Stimulated activated naive CD8-positive, alpha-beta T cell treated with anti-CD3 and anti-CD28 coated beads, Interleukin-15, Interleukin-2, amounts not matched to agents 100 ng/mL and 50 ng/mL, for 24 hours (primary cell): ENCODE data around the gene USP37.

ENCODE experiments used
- H3K27ac Mint-ChIP-seq: one replicate; pipeline ENCODE4 v1.8.0; 2021; ENCODE audit warnings: mild to moderate bottlenecking, mixed read lengths
- H3K27me3 Mint-ChIP-seq: one replicate; pipeline ENCODE4 v1.8.0; 2021; ENCODE audit warnings: mixed read lengths
- H3K36me3 Mint-ChIP-seq: one replicate; pipeline ENCODE4 v1.8.0; 2021; ENCODE audit warnings: low read depth, mixed read lengths
- H3K4me1 Mint-ChIP-seq: one replicate; pipeline ENCODE4 v1.8.0; 2021; ENCODE audit warnings: low read depth, mixed read lengths
- H3K4me3 Mint-ChIP-seq: one replicate; pipeline ENCODE4 v1.8.0; 2021; ENCODE audit warnings: mild to moderate bottlenecking, mixed read lengths
- H3K9me3 Mint-ChIP-seq: one replicate; pipeline ENCODE4 v1.8.0; 2021; ENCODE audit warnings: mixed read lengths

The USP37 gene

DNA sequence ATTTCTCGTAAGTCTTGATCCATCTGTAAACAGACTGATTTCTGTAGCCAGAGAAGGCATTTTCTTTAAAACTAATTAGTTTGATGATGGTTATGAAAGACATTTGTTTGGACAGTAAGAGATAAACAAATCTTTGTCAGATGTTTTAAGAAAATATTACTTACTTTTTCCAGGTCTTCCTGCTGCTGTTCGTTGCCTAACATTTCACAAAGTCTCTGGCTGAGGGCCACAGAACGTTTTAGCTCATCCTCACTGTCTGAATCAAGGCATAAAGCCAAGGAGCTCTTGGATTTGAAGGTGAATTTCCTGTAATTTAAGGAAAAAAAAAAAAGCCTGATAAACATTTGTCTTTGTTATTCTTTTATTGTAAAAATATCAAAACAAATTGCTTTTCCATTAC, 91.5 kb downstream of the USP37 start:
- Mint-ChIP-seq H3K27me3 (no peaks in the 10 kb centered on the region), H3K36me3 (peaks cover 68% of the 10 kb centered on the region), H3K27ac (no peak overlapping the region), H3K4me3 (no peak overlapping the region), H3K4me1 (peaks cover 3% of the 10 kb centered on the region), H3K9me3 (no peaks in the 10 kb centered on the region)

DNA sequence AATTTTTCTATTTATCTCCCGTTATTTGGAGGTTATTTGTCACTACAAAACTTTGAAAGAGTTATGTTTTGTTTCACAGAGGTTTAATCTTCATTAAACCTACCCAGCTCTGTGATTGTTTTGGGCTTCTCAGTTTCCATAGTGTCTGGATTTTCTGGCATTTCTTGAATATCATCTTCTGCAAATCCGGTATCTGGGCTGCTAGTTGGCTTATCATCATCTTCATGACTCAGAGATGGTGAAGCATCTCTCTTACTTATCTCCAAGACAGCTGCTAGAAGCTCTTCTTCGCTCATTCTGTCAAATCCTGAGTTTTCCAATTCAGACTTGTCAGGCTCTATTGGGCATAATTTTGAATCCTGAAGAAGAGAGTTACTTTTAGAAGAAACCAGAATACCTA, 93.6 kb downstream of the USP37 start:
- Mint-ChIP-seq H3K27me3 (no peaks in the 10 kb centered on the region), H3K9me3 (no peaks in the 10 kb centered on the region), H3K36me3 (peaks cover 71% of the 10 kb centered on the region), H3K4me3 (no peak overlapping the region), H3K4me1 (peaks cover 14% of the 10 kb centered on the region), H3K27ac (no peak overlapping the region)

DNA sequence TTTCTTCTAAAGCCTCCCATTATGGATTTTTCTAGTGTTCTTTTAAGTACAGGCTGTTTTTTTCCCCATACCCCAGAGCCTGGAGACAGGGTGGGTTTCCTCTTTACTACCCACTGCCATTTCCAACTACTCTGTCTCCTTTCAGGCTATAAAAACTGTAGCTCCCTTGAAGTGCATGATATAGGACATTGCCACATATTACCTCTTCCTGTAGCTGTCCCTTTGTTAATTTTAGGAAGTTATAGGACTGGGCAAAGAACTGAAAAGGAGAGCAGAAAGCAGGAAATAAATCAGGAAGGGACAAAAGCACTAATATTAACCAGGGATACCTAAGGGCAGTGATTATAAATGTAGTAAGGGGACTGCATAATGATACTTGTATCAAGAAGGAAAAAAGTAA, 95.2 kb downstream of the USP37 start:
- no peak overlapping the region for H3K4me3 Mint-ChIP-seq
- no peak overlapping the region for H3K27ac Mint-ChIP-seq
- no peaks in the 10 kb centered on the region for H3K27me3 Mint-ChIP-seq
- H3K36me3 Mint-ChIP-seq = peaks cover 62% of the 10 kb centered on the region
- H3K4me1 Mint-ChIP-seq = peaks cover 14% of the 10 kb centered on the region
- no peaks in the 10 kb centered on the region for H3K9me3 Mint-ChIP-seq

DNA sequence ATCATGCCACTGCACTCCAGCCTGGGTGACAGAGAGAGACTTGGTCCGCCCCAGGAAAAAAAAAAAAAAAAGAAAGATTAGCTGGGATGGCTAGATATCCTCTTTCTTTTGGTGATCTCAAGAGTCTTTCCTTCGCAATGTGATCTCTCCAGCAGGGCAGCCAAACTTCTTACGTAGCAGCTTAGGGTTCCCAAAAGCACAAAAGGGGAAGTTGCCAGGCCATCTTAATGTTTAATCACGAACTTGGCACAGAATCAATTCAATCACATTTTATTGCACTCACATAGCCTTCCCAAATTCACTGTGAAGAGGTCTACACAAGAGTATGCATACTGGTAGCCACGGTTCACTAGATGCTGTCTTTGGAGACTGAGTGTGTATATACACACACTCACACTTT, 96.2 kb downstream of the USP37 start:
- H3K9me3 Mint-ChIP-seq = no peaks in the 10 kb centered on the region
- no peak overlapping the region for H3K27ac Mint-ChIP-seq
- peaks cover 57% of the 10 kb centered on the region for H3K36me3 Mint-ChIP-seq
- no peaks in the 10 kb centered on the region for H3K27me3 Mint-ChIP-seq
- no peak overlapping the region for H3K4me3 Mint-ChIP-seq
- peaks cover 14% of the 10 kb centered on the region for H3K4me1 Mint-ChIP-seq

DNA sequence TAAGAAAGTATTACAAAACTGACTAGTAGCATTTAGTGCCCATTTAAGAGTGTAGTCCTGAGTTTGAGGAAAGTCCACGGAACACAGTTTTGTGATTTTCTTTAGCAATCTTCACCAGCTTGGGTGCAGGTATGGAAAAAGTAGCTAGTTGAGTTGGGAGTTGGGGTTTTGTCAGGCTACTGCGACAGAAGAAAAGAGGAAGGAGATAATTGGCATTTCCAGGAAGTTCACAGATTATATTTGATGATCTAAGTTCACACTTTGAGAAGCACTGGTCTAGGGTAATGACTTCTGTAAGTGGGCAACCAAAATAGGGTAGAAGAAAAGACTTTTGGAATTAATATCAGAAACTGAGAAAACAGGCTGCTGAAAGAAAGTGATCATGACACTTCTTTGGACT, 97.1 kb downstream of the USP37 start:
- Mint-ChIP-seq H3K27ac (no peak overlapping the region), H3K4me1 (peaks cover 14% of the 10 kb centered on the region), H3K36me3 (peaks cover 53% of the 10 kb centered on the region), H3K9me3 (no peaks in the 10 kb centered on the region), H3K4me3 (no peak overlapping the region), H3K27me3 (no peaks in the 10 kb centered on the region)

DNA sequence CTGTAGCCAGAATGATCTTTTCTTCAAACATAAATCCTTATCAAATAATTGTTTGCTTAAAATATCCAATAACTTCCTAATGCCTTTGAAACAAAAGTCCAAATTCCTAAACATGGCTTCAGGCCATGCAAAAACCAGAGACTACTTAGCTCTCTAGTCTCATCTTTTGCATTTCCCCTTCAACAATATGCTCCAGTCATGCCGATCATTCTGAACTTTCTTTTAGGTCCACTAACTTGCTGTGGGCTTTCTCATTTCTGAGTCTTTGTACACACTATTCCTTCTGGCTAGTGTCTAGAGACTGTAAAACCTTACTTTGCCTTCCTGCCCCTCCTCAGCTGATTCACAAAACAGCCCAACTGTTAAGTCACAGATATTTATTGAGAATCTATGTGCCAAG, 97.7 kb downstream of the USP37 start:
- Mint-ChIP-seq H3K4me3 (no peak overlapping the region), H3K9me3 (no peaks in the 10 kb centered on the region), H3K4me1 (peaks cover 14% of the 10 kb centered on the region), H3K27me3 (no peaks in the 10 kb centered on the region), H3K36me3 (peaks cover 58% of the 10 kb centered on the region), H3K27ac (no peak overlapping the region)

DNA sequence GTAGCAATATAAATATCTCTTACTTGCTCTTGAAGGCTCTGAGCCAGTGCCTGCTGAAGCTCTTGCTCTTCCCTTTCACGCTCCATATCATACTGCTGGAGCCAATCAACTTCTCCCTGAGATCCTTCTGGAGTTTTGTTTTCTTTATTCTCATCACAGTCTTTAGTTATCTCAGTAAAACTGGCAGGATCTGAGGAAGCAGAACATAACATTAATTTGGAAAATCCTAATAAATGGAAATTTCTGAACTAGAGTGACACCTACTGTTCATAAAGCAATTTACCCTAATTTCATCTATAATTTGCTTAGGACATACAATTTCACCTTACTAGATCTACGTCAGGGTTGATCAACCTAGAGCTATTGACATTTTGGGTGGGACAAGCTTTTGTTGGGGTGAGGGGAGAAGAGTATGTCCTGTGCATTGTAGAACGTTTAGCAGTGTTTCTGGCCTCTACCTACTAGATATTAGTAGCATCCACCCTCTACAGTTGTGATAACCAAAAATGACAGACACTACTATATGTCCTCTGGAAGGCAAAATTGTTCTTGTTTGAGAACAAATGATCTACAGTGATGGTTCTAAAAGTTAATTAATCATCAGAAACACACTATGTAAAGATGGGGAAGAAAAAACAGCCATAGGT, 102.0 kb downstream of the USP37 start:
- Mint-ChIP-seq H3K27me3 (no peaks in the 10 kb centered on the region), H3K36me3 (peaks cover 57% of the 10 kb centered on the region), H3K9me3 (no peaks in the 10 kb centered on the region), H3K4me1 (peaks cover 5% of the 10 kb centered on the region), H3K27ac (no peak overlapping the region), H3K4me3 (no peak overlapping the region)

DNA sequence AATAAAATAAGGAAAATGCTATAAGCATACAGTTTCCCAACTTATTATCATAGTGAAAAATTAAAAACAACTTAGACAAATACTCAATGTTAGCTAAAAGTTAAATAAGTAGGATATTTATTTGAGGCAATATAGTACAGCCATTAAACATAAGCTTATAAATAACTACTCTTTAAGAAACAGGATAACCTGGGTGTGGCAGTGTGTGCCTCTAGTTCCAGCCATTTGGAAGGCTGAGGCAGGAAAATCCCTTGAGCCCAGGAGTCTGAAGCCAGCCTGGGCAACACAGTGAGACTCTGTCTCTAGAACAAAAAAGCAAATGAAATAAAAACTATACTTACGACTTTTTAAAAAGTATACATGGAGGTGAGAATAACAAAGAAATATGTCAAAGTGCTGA, 109.6 kb downstream of the USP37 start:
- peaks cover 64% of the 10 kb centered on the region for H3K36me3 Mint-ChIP-seq
- H3K27ac Mint-ChIP-seq = no peak overlapping the region
- peaks cover 10% of the 10 kb centered on the region for H3K9me3 Mint-ChIP-seq
- H3K27me3 Mint-ChIP-seq = no peaks in the 10 kb centered on the region
- no peaks in the 10 kb centered on the region for H3K4me1 Mint-ChIP-seq
- no peak overlapping the region for H3K4me3 Mint-ChIP-seq

DNA sequence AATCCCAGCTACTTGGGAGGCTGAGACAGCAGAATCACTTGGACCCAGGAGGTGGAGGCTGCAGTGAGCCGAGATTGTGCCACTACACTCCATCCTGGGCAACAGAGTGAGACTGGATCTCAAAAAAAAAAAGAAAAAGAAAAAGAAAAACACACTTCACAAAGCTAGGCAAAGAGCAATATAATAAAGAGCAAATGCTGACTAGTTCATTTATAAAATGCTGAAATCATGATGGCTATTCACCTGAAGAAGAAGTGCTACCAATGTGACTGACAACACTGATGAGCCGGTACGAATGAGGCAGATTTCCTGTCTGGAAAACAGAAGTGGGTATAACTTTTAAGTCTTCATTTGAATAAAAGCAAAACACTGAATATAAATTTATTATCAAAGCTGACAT, 111.3 kb downstream of the USP37 start:
- no peak overlapping the region for H3K27ac Mint-ChIP-seq
- H3K9me3 Mint-ChIP-seq = peaks cover 10% of the 10 kb centered on the region
- H3K4me1 Mint-ChIP-seq = no peaks in the 10 kb centered on the region
- H3K27me3 Mint-ChIP-seq = no peaks in the 10 kb centered on the region
- H3K4me3 Mint-ChIP-seq = no peak overlapping the region
- H3K36me3 Mint-ChIP-seq = peaks cover 67% of the 10 kb centered on the region

DNA sequence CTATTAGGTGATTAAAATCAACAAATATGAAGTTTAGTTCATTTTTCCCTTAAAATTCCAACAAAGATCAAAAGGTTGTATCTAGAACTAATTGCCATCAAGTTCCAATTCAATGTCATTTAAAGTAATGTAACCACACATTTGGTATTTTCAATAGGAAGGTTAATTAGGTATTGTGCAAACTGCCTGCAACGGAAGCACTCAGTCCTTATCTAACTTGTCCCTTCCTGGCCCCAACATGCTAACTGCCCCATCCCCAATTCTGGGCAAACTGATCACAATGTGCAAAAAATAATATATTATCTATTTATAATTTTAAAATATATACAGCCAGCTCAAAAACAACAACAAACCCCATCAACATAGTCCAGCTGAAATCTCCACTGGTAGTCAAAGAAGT, 116.1 kb downstream of the USP37 start:
- H3K36me3 Mint-ChIP-seq = peaks cover 74% of the 10 kb centered on the region
- H3K27me3 Mint-ChIP-seq = no peaks in the 10 kb centered on the region
- H3K27ac Mint-ChIP-seq = no peak overlapping the region
- H3K4me1 Mint-ChIP-seq = no peaks in the 10 kb centered on the region
- H3K4me3 Mint-ChIP-seq = no peak overlapping the region
- H3K9me3 Mint-ChIP-seq = peaks cover 10% of the 10 kb centered on the region

DNA sequence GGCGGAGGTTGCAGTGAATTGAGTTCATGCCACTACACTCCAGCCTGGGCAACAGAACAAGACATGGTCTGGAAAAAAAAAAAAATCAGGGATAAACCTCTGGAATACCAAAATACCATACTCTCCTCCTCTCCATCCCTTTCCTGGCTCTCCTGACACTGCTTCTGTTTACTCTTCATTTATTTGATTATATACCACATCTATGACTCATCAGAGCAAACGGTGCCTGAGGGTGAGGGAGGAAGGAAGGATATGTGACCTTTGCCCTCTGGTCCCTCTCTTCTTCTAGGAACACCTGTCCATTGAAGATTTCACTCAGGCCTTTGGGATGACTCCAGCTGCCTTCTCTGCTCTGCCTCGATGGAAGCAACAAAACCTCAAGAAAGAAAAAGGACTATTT, 119.2 kb downstream of the USP37 start:
- peaks cover 47% of the 10 kb centered on the region for H3K36me3 Mint-ChIP-seq
- no peak overlapping the region for H3K27ac Mint-ChIP-seq
- no peaks in the 10 kb centered on the region for H3K9me3 Mint-ChIP-seq

DNA sequence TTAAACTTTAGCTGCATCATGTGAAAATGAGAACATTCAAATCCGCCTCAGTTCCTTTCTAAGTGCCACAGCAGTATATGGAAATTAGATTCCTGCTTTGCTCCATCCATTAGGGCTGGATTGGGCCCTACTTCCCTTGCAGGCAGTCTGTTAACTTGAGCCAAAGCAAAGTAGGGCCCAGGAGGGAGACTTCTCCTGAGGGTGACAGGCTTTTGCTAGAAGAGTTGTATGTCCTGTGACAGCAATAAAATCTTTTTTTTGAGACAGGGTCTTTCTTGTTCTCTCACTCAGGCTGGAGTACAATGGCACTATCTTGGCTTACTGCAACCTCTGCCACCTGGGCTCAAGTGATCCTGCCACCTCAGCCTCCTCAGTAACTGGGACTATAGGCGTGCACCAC, 121.1 kb downstream of the USP37 start:
- H3K27me3 Mint-ChIP-seq = no peaks in the 10 kb centered on the region

More for the DNA sequence above, 119.2 kb downstream of the USP37 start:
- no peaks in the 10 kb centered on the region for H3K4me1 Mint-ChIP-seq
- no peaks in the 10 kb centered on the region for H3K27me3 Mint-ChIP-seq
- no peak overlapping the region for H3K4me3 Mint-ChIP-seq

DNA sequence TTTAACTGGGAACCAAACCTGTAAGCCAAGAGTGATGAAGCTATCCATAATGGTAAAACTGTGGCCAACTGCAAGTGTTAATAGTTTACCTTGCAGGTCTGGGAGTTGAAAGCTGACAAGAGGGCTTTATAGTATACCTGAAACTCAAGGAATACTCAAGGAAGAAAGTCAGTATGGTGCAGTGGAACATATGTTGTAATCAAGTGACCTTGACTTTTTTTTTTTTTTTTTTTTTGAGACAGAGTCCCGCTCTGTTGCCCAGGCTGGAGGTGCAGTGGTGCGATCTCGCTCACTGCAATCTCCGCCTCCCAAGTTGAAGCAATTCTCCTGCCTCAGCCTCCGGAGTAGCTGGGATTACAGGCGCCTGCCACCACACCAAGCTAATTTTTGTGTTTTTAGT, 121.6 kb downstream of the USP37 start:
- H3K4me1 Mint-ChIP-seq = no peaks in the 10 kb centered on the region
- no peaks in the 10 kb centered on the region for H3K27me3 Mint-ChIP-seq
- peaks cover 28% of the 10 kb centered on the region for H3K36me3 Mint-ChIP-seq
- no peaks in the 10 kb centered on the region for H3K9me3 Mint-ChIP-seq
- no peak overlapping the region for H3K27ac Mint-ChIP-seq
- H3K4me3 Mint-ChIP-seq = no peak overlapping the region

More for the DNA sequence above, 121.1 kb downstream of the USP37 start:
- no peaks in the 10 kb centered on the region for H3K9me3 Mint-ChIP-seq
- no peak overlapping the region for H3K4me3 Mint-ChIP-seq
- H3K36me3 Mint-ChIP-seq = peaks cover 31% of the 10 kb centered on the region
- no peaks in the 10 kb centered on the region for H3K4me1 Mint-ChIP-seq
- H3K27ac Mint-ChIP-seq = no peak overlapping the region

DNA sequence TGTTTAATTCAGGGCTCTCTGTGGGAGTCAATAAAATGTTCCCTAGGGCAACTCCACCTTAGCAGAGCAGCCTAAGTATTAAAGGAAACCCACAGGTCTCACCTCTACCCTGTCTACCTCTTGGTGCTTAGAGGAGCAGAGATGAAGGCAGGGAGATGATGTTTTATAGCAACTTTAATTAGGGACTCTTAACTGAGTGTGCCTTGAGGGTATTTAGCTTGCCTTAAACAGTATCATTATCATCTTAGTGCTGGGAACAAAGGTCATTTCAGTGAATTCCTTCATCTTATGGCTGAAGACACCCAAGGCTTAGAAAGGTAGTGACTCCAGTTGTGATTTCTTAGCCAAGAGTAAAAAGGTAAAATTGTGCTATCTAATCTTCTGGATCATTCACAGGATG, 122.5 kb downstream of the USP37 start:
- Mint-ChIP-seq H3K36me3 (peaks cover 26% of the 10 kb centered on the region), H3K4me1 (no peaks in the 10 kb centered on the region), H3K4me3 (no peak overlapping the region), H3K27me3 (no peaks in the 10 kb centered on the region), H3K27ac (no peak overlapping the region), H3K9me3 (no peaks in the 10 kb centered on the region)

DNA sequence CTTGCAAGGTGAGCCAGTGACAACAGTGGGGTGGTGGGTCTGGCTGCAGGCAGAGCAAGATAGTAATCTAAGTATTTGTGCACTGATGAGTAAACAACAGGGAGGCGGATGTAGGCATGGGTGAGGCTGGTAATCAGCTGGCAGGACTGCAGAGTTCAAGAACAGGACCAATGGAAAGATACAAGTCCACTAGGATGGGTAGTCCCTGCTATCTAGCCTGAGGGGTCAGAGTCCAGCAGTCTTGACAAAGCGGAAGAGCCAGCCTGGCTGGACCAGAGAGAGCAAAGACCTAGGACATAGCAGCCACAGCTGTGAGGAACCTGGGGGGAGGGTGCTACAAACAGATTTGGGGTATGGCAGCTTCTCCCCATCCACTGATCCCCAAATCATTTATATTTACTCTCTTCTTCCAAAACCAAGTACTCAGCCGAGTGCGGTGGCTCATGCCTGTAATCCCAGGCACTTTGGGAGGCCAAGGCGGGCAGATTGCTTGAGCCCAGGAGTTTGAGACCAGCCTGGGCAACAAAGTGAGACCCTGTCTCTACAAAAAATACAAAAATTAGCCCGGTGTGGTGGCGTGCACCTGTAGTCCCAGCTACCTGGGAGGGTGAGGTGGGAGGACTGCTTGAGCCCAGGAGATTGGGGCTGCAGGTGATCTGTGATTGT, 123.3 kb downstream of the USP37 start:
- H3K27me3 Mint-ChIP-seq = no peaks in the 10 kb centered on the region
- H3K27ac Mint-ChIP-seq = no peak overlapping the region
- no peaks in the 10 kb centered on the region for H3K9me3 Mint-ChIP-seq
- no peaks in the 10 kb centered on the region for H3K4me1 Mint-ChIP-seq
- H3K4me3 Mint-ChIP-seq = no peak overlapping the region
- H3K36me3 Mint-ChIP-seq = peaks cover 19% of the 10 kb centered on the region

DNA sequence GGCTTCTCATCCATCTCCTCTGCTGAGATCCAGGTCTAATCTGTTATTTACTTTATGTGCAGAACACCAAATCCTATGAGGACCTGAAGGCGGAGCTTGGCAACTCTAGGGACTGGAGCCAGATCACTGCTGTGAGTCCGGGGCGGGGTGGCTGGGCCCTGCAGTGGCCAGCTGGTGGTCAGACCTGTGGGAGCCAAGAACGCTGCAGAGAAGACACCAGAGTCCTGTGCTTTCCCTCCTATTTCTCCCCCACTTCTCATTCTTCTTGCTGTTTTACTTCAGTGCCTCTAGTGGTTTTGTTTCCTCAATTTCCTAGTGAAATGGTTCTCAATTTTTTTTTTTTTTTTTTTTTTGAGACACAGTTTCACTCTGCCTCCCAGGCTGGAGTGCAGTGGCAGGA, 129.6 kb downstream of the USP37 start:
- Mint-ChIP-seq H3K36me3 (no peaks in the 10 kb centered on the region), H3K4me3 (no peak overlapping the region), H3K4me1 (peaks cover 3% of the 10 kb centered on the region), H3K27me3 (no peaks in the 10 kb centered on the region), H3K9me3 (no peaks in the 10 kb centered on the region), H3K27ac (no peak overlapping the region)
